T1000 (cell line): ENCODE data around the gene RPL37A.

Experiments used
- DNase-seq: peaks from one replicate; lab custom pipeline; 2025; ENCODE audit warnings: mixed read lengths; lab: John Stamatoyannopoulos, UW

Gene RPL37A

GRCh38 chr2:216490061-216490460 is 8.6 kb upstream of the RPL37A start:
- no peak for DNase-seq

- DNase-seq, result no peak
Measured at GRCh38 chr2:216491793-216492596, 6.6 kb upstream of the RPL37A start.

GRCh38 chr2:216492597-216493333 is 5.9 kb upstream of the RPL37A start:
- DNase-seq, result peak; percentile 35

- no peak for DNase-seq
Measured at GRCh38 chr2:216493334-216493685, 5.3 kb upstream of the RPL37A start.

GRCh38 chr2:216495656-216496055 is 3.0 kb upstream of the RPL37A start:
- no peak for DNase-seq

GRCh38 chr2:216497382-216498069 is 1.1 kb upstream of the RPL37A start:
- DNase-seq, result no peak

- DNase-seq, result no peak
Measured at GRCh38 chr2:216498070-216498378, 620 bp upstream of the RPL37A start.

GRCh38 chr2:216499641-216500218 is 1.1 kb downstream of the RPL37A start:
- DNase-seq, result no peak

GRCh38 chr2:216500572-216500971 is 1.9 kb downstream of the RPL37A start:
- DNase-seq, result no peak

GRCh38 chr2:216501854-216502253 is 3.2 kb downstream of the RPL37A start:
- no peak for DNase-seq

- DNase-seq, result no peak
Measured at GRCh38 chr2:216502381-216503158, 3.9 kb downstream of the RPL37A start.

- DNase-seq, result no peak
Measured at GRCh38 chr2:216503159-216503629, 4.5 kb downstream of the RPL37A start.

GRCh38 chr2:216503697-216504375 is 5.2 kb downstream of the RPL37A start:
- no peak for DNase-seq

GRCh38 chr2:216504376-216504762 is 5.7 kb downstream of the RPL37A start:
- DNase-seq, result no peak

GRCh38 chr2:216505133-216506106 is 6.8 kb downstream of the RPL37A start:
- DNase-seq, result no peak

GRCh38 chr2:216507220-216508160 is 8.8 kb downstream of the RPL37A start:
- no peak for DNase-seq

GRCh38 chr2:216508229-216508628 is 9.6 kb downstream of the RPL37A start:
- no peak for DNase-seq

- no peak for DNase-seq
Measured at GRCh38 chr2:216516730-216517350, 18.2 kb downstream of the RPL37A start.
